HEK293 (cell line): ENCODE data around the gene PRDM7.
A peak's percentile ranks its signal among the peaks of the same experiment; 100 is the strongest.

ENCODE experiments used
- CTCF ChIA-PET: fragments of 350-600 bp; formaldehyde crosslinking; extraction: SDS; loops from one replicate; lab custom pipeline; 2021; ENCODE audit warnings: antibody characterized with exemption; lab: Yijun Ruan, JAX
- POLR2A ChIA-PET: fragments of 300-600 bp; formaldehyde crosslinking; extraction: SDS; loops from one replicate; lab custom pipeline; 2020; ENCODE audit warnings: antibody characterized with exemption, inconsistent platforms; lab: Yijun Ruan, JAX
- H3K27ac ChIP-seq: fragments of 200-500 bp; sonication (Bioruptor generic); 2 replicates; pipeline ENCODE4 v1.5.1; 2014; ENCODE audit warnings: low read depth, low read length, control low read depth, inconsistent platforms; ENCODE audit errors: extremely low read depth
- H3K36me3 ChIP-seq, 2 experiments: fragments of 200-500 bp in 1 of 2; sonication (Bioruptor generic) in 1 of 2; 1 replicate in 1 of 2; 2 replicates in 1 of 2; pipeline ENCODE4 v1.5.1; 2014 to 2017; ENCODE audit warnings: inconsistent platforms in 2 of 2, low read length in 2 of 2; ENCODE audit not compliant: control insufficient read depth in 2 of 2, insufficient read depth in 1 of 2
- H3K4me1 ChIP-seq: fragments of 200-500 bp; sonication (Bioruptor generic); 2 replicates; pipeline ENCODE4 v1.5.1; 2014; ENCODE audit warnings: mild to moderate bottlenecking, low read length, inconsistent platforms; ENCODE audit not compliant: control insufficient read depth, insufficient read depth
- H3K4me3 ChIP-seq: 2 replicates; pipeline ENCODE4 v1.5.1; 2011; ENCODE audit warnings: low read depth, mild to moderate bottlenecking, control low read depth, low read length, moderate library complexity
- H3K9me3 ChIP-seq: fragments of 200-500 bp; sonication (Bioruptor generic); 2 replicates; pipeline ENCODE4 v1.5.1; 2014; ENCODE audit warnings: low read depth, low read length, inconsistent platforms; ENCODE audit not compliant: control insufficient read depth, insufficient read depth
- GLIS2 ChIP-seq: fragments of 450-650 bp; formaldehyde crosslinking; IDR thresholded peaks from 2 replicates; pipeline ENCODE4 v1.5.1; 2016; ENCODE audit warnings: missing biosample characterization, missing genetic modification characterization
- KLF9 ChIP-seq: fragments of 450-650 bp; formaldehyde crosslinking; IDR thresholded peaks from 2 replicates; pipeline ENCODE4 v1.5.1; 2016; ENCODE audit warnings: missing biosample characterization, missing genetic modification characterization, low read depth
- PRDM10 ChIP-seq: fragments of 450-650 bp; formaldehyde crosslinking; IDR thresholded peaks from 2 replicates; pipeline ENCODE4 v1.5.1; 2016; ENCODE audit warnings: missing biosample characterization, missing genetic modification characterization
- TRIM28 ChIP-seq: IDR thresholded peaks from 2 replicates; pipeline ENCODE4 v1.6.1; 2011; ENCODE audit warnings: low read length, control low read depth, borderline replicate concordance
- WT1 ChIP-seq: fragments of 450-650 bp; formaldehyde crosslinking; IDR thresholded peaks from 2 replicates; pipeline ENCODE4 v1.5.1; 2016; ENCODE audit warnings: missing biosample characterization, missing genetic modification characterization
- ZBTB20 ChIP-seq: fragments of 450-650 bp; formaldehyde crosslinking; IDR thresholded peaks from 2 replicates; pipeline ENCODE4 v1.5.1; 2016; ENCODE audit warnings: missing biosample characterization, missing genetic modification characterization
- ZNF138 ChIP-seq: fragments of 450-650 bp; formaldehyde crosslinking; IDR thresholded peaks from 2 replicates; pipeline ENCODE4 v1.5.1; 2016; ENCODE audit warnings: missing biosample characterization, missing genetic modification characterization, borderline replicate concordance
- ZNF335 ChIP-seq: fragments of 450-650 bp; formaldehyde crosslinking; conservative IDR thresholded peaks from 2 replicates; pipeline ENCODE4 v1.5.1; 2016; ENCODE audit warnings: missing biosample characterization, missing genetic modification characterization
- ZNF596 ChIP-seq: fragments of 450-650 bp; IDR thresholded peaks from 2 replicates; pipeline ENCODE4 v1.5.0; 2018; ENCODE audit warnings: missing biosample characterization, mild to moderate bottlenecking, missing genetic modification characterization, moderate library complexity
- ZNF677 ChIP-seq: fragments of 450-650 bp; IDR thresholded peaks from 2 replicates; pipeline ENCODE4 v1.5.0; 2018; ENCODE audit warnings: missing biosample characterization, mild to moderate bottlenecking, missing genetic modification characterization, moderate library complexity
- ZSCAN5A ChIP-seq: fragments of 450-650 bp; formaldehyde crosslinking; IDR thresholded peaks from 2 replicates; pipeline ENCODE4 v1.5.1; 2016; ENCODE audit warnings: missing biosample characterization, missing genetic modification characterization
- ZXDB ChIP-seq: fragments of 450-650 bp; formaldehyde crosslinking; IDR thresholded peaks from 2 replicates; pipeline ENCODE4 v1.5.1; 2016; ENCODE audit warnings: missing biosample characterization, missing genetic modification characterization
- TF ChIP-seq, protein P1 (sequence below): fragments of 450-650 bp; formaldehyde crosslinking; IDR thresholded peaks from 2 replicates; pipeline ENCODE4 v1.5.0; 2017; ENCODE audit warnings: missing biosample characterization, missing genetic modification characterization, borderline replicate concordance
- TF ChIP-seq, protein P2 (sequence below): fragments of 450-650 bp; formaldehyde crosslinking; IDR thresholded peaks from 2 replicates; pipeline ENCODE4 v1.5.1; 2016; ENCODE audit warnings: missing biosample characterization, missing genetic modification characterization
- TF ChIP-seq, protein P3 (sequence below): fragments of 450-650 bp; formaldehyde crosslinking; IDR thresholded peaks from 2 replicates; pipeline ENCODE4 v1.5.1; 2016; ENCODE audit warnings: missing biosample characterization, missing genetic modification characterization

The PRDM7 gene

GRCh38 chr16:90081606-90081970 is 4.5 kb upstream of the PRDM7 start (continued):
- TF ChIP-seq, protein P1, sequence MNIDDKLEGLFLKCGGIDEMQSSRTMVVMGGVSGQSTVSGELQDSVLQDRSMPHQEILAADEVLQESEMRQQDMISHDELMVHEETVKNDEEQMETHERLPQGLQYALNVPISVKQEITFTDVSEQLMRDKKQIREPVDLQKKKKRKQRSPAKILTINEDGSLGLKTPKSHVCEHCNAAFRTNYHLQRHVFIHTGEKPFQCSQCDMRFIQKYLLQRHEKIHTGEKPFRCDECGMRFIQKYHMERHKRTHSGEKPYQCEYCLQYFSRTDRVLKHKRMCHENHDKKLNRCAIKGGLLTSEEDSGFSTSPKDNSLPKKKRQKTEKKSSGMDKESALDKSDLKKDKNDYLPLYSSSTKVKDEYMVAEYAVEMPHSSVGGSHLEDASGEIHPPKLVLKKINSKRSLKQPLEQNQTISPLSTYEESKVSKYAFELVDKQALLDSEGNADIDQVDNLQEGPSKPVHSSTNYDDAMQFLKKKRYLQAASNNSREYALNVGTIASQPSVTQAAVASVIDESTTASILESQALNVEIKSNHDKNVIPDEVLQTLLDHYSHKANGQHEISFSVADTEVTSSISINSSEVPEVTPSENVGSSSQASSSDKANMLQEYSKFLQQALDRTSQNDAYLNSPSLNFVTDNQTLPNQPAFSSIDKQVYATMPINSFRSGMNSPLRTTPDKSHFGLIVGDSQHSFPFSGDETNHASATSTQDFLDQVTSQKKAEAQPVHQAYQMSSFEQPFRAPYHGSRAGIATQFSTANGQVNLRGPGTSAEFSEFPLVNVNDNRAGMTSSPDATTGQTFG (tag by site-specific recombination) = no peak

DNA sequence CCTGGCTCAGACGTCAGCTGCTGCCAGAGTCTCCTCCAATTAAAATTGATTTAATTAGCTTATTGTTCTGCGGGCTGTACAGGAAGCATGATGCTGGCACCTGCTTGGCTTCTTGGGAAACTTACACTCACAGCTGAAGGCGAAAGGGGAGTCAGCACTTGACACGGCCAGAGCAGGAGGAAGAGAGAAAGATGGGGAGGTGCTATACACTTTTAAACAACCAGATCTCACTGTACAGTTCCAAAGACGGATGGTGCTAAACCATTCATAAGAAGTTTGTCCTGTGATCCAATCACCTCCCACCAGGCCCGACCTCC is 1.4 kb upstream of the PRDM7 start:
- Histone ChIP-seq H3K4me1 (no peaks in the 10 kb centered on the region), H3K9me3 (no peaks in the 10 kb centered on the region)
- TF ChIP-seq TRIM28 (no peak), ZXDB (tag by site-specific recombination) (no peak), ZSCAN5A (tag by site-specific recombination) (no peak)
- TF ChIP-seq, protein P2, sequence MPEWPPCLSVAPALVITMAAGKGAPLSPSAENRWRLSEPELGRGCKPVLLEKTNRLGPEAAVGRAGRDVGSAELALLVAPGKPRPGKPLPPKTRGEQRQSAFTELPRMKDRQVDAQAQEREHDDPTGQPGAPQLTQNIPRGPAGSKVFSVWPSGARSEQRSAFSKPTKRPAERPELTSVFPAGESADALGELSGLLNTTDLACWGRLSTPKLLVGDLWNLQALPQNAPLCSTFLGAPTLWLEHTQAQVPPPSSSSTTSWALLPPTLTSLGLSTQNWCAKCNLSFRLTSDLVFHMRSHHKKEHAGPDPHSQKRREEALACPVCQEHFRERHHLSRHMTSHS = no peak
- TF ChIP-seq, all 188 proteins: peak for 0
- Histone ChIP-seq H3K27ac (no peak overlapping the region), H3K4me3 (no peak overlapping the region), H3K36me3 (no peaks in the 10 kb centered on the region)
- POLR2A ChIA-PET = no interaction called here
- CTCF ChIA-PET = interaction anchor here (0.6 kb wide), 1 partner anchor 113 kb away, joined by 4 read pairs; no protein-coding TSS in a partner anchor

DNA sequence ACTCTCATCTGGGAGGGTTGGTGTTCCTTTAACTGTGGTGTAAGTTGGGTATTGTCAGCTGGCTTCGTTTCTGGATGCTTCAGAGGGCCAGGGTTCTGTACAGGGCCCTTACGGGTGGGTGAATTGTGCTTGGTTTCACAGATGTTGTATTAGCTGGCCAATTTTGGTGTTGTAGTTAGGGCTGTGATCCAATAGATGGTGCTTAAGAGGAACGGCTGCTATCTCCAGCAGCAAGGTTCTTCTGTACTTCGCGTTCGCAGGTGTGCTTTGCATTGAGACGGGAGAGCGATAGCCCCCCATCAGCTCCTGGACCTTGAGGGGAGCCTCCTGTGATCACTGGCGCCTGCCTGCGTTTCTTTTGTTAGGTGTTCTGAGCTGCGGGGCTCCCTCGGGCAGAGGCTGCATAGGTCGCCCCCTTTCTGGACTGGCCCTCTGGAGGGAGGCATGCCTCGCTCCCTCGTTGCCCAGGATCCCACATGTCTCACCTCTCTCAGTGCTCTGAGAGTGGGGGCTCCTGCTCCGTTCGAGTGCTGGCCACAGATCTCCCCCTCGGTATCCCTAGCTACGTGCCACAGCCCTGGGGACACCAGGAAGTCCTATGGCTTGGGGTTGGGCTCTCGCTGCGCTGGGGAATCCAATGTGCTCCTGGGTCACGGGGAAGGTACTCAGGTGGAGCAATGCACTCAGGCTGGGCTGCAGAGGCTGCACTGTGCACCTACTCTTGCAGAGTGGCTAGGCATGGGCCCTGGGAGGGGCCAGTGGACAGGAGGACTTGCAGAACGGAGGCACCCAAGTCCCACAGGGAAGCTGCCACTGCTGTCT is 837 bp upstream of the PRDM7 start:
- Histone ChIP-seq H3K4me3 (peak overlapping the region; percentile 25), H3K36me3 (no peaks in the 10 kb centered on the region), H3K9me3 (no peaks in the 10 kb centered on the region), H3K27ac (peak overlapping the region; percentile 42; the same call in 1 of the 2 replicates), H3K4me1 (no peaks in the 10 kb centered on the region)
- TF ChIP-seq ZNF335 (tag by site-specific recombination) (no peak; the same call in 1 of the 2 replicates), ZNF596 (tag by site-specific recombination) (no peak), ZNF138 (tag by site-specific recombination) (no peak), KLF9 (no peak), ZNF677 (tag by site-specific recombination) (no peak), PRDM10 (0 out of 2 replicates have a peak, but pooled peaks have one; percentile 7), GLIS2 (tag by site-specific recombination) (no peak), ZBTB20 (tag by site-specific recombination) (peak; percentile 70; the same call in 1 of the 2 replicates), WT1 (tag by site-specific recombination) (no peak)
- TF ChIP-seq, protein P3, sequence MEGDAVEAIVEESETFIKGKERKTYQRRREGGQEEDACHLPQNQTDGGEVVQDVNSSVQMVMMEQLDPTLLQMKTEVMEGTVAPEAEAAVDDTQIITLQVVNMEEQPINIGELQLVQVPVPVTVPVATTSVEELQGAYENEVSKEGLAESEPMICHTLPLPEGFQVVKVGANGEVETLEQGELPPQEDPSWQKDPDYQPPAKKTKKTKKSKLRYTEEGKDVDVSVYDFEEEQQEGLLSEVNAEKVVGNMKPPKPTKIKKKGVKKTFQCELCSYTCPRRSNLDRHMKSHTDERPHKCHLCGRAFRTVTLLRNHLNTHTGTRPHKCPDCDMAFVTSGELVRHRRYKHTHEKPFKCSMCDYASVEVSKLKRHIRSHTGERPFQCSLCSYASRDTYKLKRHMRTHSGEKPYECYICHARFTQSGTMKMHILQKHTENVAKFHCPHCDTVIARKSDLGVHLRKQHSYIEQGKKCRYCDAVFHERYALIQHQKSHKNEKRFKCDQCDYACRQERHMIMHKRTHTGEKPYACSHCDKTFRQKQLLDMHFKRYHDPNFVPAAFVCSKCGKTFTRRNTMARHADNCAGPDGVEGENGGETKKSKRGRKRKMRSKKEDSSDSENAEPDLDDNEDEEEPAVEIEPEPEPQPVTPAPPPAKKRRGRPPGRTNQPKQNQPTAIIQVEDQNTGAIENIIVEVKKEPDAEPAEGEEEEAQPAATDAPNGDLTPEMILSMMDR (tag by site-specific recombination) = no peak
- CTCF ChIA-PET = interaction anchor here (0.6 kb wide), 1 partner anchor 113 kb away, joined by 4 read pairs; no protein-coding TSS in a partner anchor
- POLR2A ChIA-PET = no interaction called here
